ENCODE results near the gene TRIP10.

The TRIP10 gene

GRCh38 chr19:6729573-6730152 lies 9.8 kb upstream of the TRIP10 start:
- no peak for DNase-seq

- no peak for DNase-seq
Measured at GRCh38 chr19:6730153-6730804, 9.2 kb upstream of the TRIP10 start.

DNA sequence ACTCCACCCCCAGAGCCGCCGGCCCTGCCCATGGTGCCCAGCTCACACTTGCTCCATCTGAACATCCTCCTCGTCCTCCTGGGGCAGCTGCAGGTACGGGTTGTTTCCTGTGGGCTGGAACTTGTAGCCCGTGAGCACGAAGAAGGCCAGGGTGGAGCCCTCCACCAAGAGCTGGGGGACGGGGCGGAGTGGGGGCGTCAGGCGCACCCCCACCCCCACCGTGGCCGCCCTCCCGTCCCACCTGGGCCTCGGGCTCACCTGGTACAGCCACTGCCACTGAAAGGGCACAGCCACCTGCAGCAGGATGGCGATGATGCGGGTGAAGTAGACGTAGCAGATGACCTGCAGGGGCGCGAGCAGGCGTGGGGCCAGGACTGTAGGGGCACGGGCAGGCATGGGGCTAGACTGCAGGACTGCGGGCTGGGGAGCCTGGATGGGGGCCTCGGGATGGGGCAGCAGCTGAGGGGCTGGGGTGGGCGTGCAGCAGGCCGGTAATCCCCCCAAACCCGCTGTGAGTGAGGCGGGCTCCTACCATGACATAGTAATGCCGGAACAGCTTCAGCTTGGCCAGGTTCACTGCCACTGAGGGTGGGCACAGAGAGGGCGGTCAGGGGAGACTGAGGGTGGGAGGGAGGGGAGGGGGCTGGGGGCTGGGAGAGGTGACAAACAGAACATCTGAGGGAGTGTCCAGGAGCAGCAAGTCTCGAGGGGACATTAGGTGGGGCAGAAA lies 8.4 kb upstream of the TRIP10 start:
- no peak for DNase-seq

GRCh38 chr19:6731822-6732221 lies 7.7 kb upstream of the TRIP10 start:
- DNase-seq, result no peak

GRCh38 chr19:6732803-6733337 lies 6.6 kb upstream of the TRIP10 start:
- DNase-seq, result no peak

- no peak for DNase-seq
Measured at GRCh38 chr19:6733338-6734095, 6.0 kb upstream of the TRIP10 start.

DNA sequence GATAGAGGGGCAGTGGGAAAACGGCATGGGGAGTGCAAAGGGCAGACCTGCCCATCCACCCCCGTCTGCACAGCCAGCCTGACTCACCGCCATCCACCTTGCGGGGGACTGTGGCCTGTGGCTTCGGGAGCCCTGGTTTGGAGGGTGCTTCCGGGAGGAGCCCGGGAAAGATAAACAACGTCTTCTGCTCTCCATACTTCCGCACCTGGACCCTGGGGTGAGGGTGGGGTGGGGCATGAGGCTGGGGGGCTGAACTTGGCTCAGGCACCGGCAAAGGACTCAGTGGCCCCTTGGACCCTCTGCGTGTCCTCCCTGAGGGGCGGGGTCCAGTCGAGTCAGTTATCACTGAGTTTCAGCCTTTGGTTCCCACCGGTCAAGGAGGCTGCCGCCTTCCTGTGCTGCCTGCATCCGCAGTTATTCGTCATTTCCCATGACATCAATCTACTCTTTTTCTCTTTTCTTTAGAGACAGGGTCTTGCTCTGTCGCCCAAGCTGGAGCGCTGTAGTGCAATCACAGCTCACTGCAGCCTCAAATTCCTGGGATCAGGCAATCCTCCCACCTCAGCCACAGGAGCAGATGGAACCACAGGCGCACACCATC lies 5.3 kb upstream of the TRIP10 start:
- DNase-seq, result no peak

GRCh38 chr19:6735181-6735911 lies 4.1 kb upstream of the TRIP10 start:
- no peak for DNase-seq

DNA sequence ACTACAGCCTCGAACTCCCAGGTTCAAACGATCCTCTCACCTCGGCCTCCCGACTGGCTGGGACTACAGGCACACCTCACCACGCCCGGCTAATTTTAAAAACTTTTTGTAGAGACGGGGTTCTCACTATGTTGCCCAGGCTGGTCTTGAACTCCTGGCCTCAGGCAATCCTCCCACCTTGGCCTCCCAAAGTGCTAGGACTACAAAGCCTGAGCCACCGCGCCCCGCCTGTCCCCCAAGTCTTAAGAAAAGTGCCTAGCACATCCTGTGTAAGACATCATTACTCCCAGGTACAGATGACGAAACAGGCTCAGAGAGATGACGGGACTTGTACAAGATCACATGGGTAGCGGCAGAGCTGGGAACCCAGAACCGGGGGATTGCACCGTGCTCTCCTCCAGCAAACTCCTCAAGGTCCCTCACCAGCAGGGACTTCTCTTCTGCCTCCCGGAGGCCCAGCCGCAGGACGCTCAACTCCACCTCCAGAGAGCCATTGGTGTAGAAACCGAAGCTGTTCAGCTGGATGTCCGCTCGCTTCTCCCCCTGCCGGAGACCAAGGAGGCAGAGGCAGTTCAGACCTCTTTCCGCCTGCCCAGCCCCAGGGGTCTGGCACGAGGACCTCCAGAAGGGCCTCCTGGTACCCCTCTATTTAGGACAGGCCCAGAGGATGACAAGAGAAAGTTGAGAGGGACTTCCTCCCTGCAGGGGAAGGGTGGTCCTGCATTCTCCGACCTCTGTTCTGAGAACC lies 3.1 kb upstream of the TRIP10 start:
- no peak for DNase-seq

- DNase-seq, result no peak
Measured at GRCh38 chr19:6736917-6737283, 2.6 kb upstream of the TRIP10 start.

- DNase-seq, result peak; percentile 14 to 67
Measured at GRCh38 chr19:6737284-6737872, 2.1 kb upstream of the TRIP10 start, which contains the start of gene GPR108. Gene GPR108, minus strand, starts transcription at chr19:6737580. Its CDS starts 4 bp downstream, at chr19:6737576.

- DNase-seq, result no peak
Measured at GRCh38 chr19:6737873-6738786, 1.4 kb upstream of the TRIP10 start.

- no peak for DNase-seq
Measured at GRCh38 chr19:6738787-6739389, 592 bp upstream of the TRIP10 start.

DNA sequence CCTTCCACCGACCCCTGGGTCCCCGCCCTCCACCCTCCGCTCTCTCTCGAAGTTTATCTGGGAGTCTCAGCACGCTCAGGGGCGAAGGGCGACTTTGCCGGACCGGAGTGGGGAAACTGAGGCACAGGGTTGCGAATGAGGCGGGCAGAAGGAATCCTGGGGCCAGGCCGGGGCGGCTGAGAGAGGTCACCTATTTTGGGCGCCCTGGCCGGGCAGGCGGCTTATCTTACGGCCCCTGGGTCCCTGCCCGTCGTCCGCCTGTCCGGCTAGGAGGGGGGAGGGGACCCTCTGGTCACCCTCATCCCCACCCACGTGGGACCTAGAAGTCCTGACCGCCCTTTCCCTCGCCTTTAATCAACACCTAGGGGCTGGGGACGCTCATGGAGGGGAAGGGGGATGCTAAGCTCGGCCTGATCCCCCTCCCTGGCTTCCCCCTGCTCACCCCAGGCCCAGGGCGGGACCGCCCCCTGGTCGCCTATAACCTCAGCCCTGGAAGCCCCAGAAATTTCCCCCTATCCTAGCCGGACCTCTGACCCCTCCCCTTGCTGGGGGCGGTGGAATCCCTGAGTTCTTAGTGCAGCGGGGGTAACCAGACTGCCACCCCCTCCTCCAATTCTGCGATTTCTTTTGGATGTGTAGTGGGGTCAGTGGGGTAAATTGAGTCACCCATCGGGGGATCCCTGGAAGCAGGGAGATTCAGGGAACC lies 556 bp downstream of the TRIP10 start:
- no peak for DNase-seq

DNA sequence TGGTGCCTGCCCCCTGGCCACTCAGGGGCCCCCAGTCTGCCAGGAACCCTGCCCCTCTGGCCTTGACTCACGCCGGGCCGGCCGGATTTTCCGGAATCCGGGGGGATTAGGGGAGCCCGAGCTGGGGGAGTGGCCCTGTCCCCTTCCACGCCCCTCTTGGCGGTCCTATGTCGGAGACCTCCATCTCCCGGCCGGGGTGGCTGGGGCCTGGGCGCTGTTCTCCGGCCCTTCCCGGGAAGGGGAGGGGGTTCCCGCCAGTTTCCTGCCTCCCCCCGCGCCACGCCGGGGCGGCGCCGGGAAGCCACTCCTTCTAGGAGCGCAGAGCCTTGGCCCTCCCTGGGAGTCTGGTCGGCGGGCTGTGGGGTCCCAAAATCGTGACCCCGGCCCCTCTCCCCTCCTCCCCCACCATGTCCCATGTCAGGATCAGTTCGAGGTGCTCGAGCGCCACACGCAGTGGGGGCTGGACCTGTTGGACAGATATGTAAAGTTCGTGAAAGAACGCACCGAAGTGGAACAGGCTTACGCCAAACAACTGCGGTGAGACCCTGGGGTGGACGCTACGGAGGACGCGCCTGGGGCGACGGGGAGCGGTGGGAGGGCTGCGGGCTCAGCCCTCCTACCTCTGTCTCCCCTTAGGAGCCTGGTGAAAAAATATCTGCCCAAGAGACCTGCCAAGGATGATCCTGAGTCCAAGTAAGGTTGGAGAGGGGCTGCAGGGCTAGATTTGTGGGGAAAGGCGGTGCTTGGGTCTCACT lies 1.3 kb downstream of the TRIP10 start:
- no peak for DNase-seq

DNA sequence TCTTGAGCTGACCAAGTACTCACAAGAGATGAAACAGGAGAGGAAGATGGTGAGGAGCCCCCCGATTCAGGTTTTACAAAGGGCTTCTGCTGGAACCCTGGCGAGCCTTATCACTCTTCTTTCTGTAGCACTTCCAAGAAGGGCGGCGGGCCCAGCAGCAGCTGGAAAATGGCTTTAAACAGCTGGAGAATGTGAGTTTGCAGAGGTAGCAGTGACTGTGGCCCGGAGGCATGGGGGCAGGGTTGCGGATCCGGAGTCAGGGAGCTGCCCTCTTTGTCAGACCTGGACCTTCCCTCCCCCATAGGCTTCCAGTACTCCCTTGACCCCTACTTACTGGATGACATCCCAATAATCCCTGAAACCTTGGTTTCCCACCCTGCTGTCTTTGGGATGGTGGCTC lies 3.6 kb downstream of the TRIP10 start:
- DNase-seq, result no peak

- DNase-seq, result no peak
Measured at GRCh38 chr19:6743714-6744380, 4.4 kb downstream of the TRIP10 start.
